ENCODE measurements around the gene BEAN1.

DNA sequence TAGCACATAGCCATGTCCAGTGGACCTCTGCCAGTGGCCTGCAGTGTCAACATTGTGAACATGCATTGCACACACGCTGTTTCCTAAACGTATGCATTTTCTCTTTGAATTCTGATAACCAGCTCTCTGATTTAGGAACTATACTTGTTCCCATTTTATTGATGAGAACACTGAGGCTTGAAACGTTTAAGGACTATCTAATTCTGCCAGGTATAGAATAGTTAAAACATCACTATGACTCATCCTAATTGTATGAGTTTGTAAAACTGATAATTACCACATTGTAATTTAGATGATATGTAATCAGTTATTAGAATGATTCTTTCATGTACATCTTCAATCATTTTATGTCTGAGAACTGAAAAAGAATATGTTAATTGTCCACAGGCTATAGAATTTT is 3.1 kb downstream of the BEAN1 start:
- TF ChIP-seq, protein P1, sequence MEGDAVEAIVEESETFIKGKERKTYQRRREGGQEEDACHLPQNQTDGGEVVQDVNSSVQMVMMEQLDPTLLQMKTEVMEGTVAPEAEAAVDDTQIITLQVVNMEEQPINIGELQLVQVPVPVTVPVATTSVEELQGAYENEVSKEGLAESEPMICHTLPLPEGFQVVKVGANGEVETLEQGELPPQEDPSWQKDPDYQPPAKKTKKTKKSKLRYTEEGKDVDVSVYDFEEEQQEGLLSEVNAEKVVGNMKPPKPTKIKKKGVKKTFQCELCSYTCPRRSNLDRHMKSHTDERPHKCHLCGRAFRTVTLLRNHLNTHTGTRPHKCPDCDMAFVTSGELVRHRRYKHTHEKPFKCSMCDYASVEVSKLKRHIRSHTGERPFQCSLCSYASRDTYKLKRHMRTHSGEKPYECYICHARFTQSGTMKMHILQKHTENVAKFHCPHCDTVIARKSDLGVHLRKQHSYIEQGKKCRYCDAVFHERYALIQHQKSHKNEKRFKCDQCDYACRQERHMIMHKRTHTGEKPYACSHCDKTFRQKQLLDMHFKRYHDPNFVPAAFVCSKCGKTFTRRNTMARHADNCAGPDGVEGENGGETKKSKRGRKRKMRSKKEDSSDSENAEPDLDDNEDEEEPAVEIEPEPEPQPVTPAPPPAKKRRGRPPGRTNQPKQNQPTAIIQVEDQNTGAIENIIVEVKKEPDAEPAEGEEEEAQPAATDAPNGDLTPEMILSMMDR (IDR thresholded peaks at IDR 0.05): no peak
- TF ChIP-seq POLR2AphosphoS5 (IDR thresholded peaks at IDR 0.05; ENCODE audit: low read depth, low read length) (no peak), SIN3A (IDR thresholded peaks at IDR 0.05; ENCODE audit: borderline replicate concordance, insufficient read depth, low read depth, low read length) (no peak), TCF7L2 (IDR thresholded peaks at IDR 0.05; ENCODE audit: low read depth, low read length) (no peak)

All from Panc1 (cell line).